Mesendoderm (in vitro differentiated cells): ENCODE data around the gene SETD7.

ENCODE experiments used
- DNase-seq: peaks from one replicate; pipeline ENCODE4 v3.0.0; 2013
- H2AK5ac ChIP-seq: 2 replicates; pipeline ENCODE4 v1.6.1; 2013; ENCODE audit warnings: low read length, inconsistent platforms
- H2BK120ac ChIP-seq: 2 replicates; pipeline ENCODE4 v1.6.1; 2013; ENCODE audit warnings: low read depth, mild to moderate bottlenecking, low read length, moderate library complexity, mixed read lengths
- H2BK15ac ChIP-seq: replicated peaks from 2 replicates; pipeline ENCODE4 v1.6.1; 2013; ENCODE audit warnings: low read depth, mild to moderate bottlenecking, moderate library complexity
- H2BK5ac ChIP-seq: 2 replicates; pipeline ENCODE4 v1.6.1; 2013; ENCODE audit warnings: low read length, inconsistent platforms
- H3K18ac ChIP-seq: 2 replicates; pipeline ENCODE4 v1.6.1; 2013; ENCODE audit warnings: mild to moderate bottlenecking, low read length, mixed read lengths
- H3K23ac ChIP-seq: one replicate; pipeline ENCODE4 v1.6.1; 2013; ENCODE audit warnings: low read length
- H3K27ac ChIP-seq: 2 replicates; pipeline ENCODE4 v1.5.1; 2013; ENCODE audit warnings: low read depth, mild to moderate bottlenecking, inconsistent platforms, low read length, moderate library complexity
- H3K27me3 ChIP-seq: 2 replicates; pipeline ENCODE4 v1.6.1; 2013; ENCODE audit warnings: low read length, control low read depth, mild to moderate bottlenecking, inconsistent platforms; ENCODE audit not compliant: insufficient read depth, poor library complexity
- H3K36me3 ChIP-seq: 2 replicates; pipeline ENCODE4 v1.6.1; 2013; ENCODE audit warnings: low read length, inconsistent platforms; ENCODE audit not compliant: control insufficient read depth, insufficient read depth
- H3K4ac ChIP-seq: one replicate; pipeline ENCODE4 v1.6.1; 2013; ENCODE audit warnings: low read depth, mild to moderate bottlenecking, low read length, moderate library complexity
- H3K4me1 ChIP-seq: 2 replicates; pipeline ENCODE4 v1.6.1; 2013; ENCODE audit warnings: low read depth, low read length, inconsistent platforms; ENCODE audit not compliant: control insufficient read depth
- H3K4me2 ChIP-seq: 2 replicates; pipeline ENCODE4 v1.6.1; 2013; ENCODE audit warnings: low read length
- H3K4me3 ChIP-seq: 2 replicates; pipeline ENCODE4 v1.5.1; 2013; ENCODE audit warnings: mild to moderate bottlenecking, low read length
- H3K56ac ChIP-seq: one replicate; pipeline ENCODE4 v1.6.1; 2013; ENCODE audit warnings: low read length
- H3K79me1 ChIP-seq: 2 replicates; pipeline ENCODE4 v1.6.1; 2013; ENCODE audit warnings: low read length, inconsistent platforms
- H3K79me2 ChIP-seq: 2 replicates; pipeline ENCODE4 v1.6.1; 2013; ENCODE audit warnings: mild to moderate bottlenecking, low read length; ENCODE audit not compliant: control insufficient read depth, insufficient read depth
- H3K9ac ChIP-seq: 2 replicates; pipeline ENCODE4 v1.6.1; 2013; ENCODE audit warnings: low read length, inconsistent platforms
- H4K5ac ChIP-seq: one replicate; pipeline ENCODE4 v1.6.1; 2013; ENCODE audit warnings: low read length
- H4K8ac ChIP-seq: one replicate; pipeline ENCODE4 v1.6.1; 2013; ENCODE audit warnings: low read depth, mild to moderate bottlenecking, control low read depth, low read length, moderate library complexity
- WGBS: extraction: QIAGEN DNeasy Blood & Tissue Kit; methylation state at CpG from one replicate; pipeline ENCODE4 v1.1.7; 2013; ENCODE audit warnings: low lambda C conversion rate, missing lambda C conversion rate; ENCODE audit not compliant: insufficient coverage; ENCODE audit errors: extremely low coverage; 5-methylcytosine and 5-hydroxymethylcytosine counted together

SETD7 gene

DNA sequence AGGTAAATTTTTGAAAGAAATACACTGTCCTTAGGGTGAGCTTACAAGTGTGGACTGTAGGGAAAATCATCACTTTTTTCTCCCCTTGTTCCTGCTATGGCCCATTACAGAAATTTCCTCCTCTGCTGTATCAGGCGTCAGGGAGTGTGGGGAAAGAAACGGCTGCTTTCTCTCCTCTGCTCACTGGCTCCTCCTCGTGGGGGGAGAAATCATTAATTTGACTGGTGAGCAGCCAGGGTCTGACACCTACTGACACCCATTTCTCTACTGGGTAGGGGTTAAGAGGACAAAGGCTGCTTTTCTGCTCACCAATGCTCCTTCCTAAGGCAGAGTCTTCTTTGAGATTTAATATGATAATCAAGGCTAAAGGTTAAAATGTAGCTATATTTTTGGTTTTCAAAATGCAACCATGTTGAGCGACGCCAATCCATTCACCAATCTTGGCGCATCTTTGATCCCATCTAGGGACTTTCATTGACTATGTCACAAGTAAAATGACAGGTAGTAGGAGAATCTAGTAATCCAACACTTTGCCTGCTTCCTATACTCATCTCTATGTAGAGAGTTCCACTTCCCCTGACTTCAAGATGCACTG is 25.1 kb downstream of the SETD7 start:
- Histone ChIP-seq H3K4me1 (no peaks in the 10 kb centered on the region), H2BK5ac (no peak overlapping the region), H3K36me3 (no peaks in the 10 kb centered on the region), H3K27me3 (no peaks in the 10 kb centered on the region), H3K4ac (no peak overlapping the region), H3K79me1 (no peaks in the 10 kb centered on the region), H3K56ac (no peak overlapping the region), H4K5ac (no peak overlapping the region), H3K9ac (no peak overlapping the region), H2AK5ac (no peak overlapping the region), H3K4me2 (no peak overlapping the region), H3K27ac (no peak overlapping the region), H3K23ac (no peak overlapping the region), H3K4me3 (no peak overlapping the region), H3K18ac (no peak overlapping the region), H3K79me2 (no peaks in the 10 kb centered on the region), H2BK15ac (no peak overlapping the region), H2BK120ac (no peak overlapping the region), H4K8ac (no peak overlapping the region)
- DNase-seq = peak; percentile 80
- no CpG with 5 or more reads among the region's 6 CpGs for WGBS

DNA sequence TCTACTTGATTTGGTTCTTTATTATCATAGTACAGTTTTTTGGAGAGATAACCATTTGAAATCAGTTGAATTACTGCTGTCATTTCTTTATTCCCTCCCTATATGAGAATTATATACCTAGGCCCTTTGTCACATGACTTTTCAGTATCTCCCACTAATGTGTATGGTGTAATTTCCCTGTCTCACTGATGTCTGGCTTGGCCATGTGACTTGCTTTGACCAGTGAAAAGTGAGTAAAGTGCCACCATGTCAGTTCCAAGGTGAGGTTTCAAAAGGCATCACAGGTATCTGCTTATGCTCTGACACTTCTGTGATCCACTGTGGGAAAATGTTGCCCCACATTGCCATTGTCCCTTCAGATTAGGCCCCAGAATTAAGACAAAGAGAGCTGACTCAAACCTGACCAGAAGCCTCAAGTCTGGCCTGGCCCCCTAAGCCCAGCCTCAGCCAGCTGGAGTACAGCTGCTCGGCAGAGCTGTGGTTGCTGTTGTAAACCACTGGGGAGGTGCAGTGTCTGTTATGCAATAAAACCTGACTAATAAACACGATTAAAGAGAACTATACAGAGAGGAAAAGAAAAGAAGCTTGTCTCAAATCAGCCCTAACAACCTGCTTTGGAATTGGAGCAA is 27.5 kb downstream of the SETD7 start:
- Histone ChIP-seq H2BK5ac (no peak overlapping the region), H3K4me3 (no peak overlapping the region), H3K9ac (no peak overlapping the region), H4K5ac (no peak overlapping the region), H4K8ac (no peak overlapping the region), H3K79me1 (no peaks in the 10 kb centered on the region), H2AK5ac (no peak overlapping the region), H3K23ac (no peak overlapping the region), H3K79me2 (no peaks in the 10 kb centered on the region), H3K18ac (no peak overlapping the region), H3K4ac (no peak overlapping the region), H3K4me2 (no peak overlapping the region), H3K56ac (no peak overlapping the region), H3K4me1 (no peaks in the 10 kb centered on the region), H2BK120ac (no peak overlapping the region), H3K36me3 (no peaks in the 10 kb centered on the region), H3K27me3 (no peaks in the 10 kb centered on the region), H2BK15ac (no peak overlapping the region), H3K27ac (no peak overlapping the region)
- WGBS = no CpG with 5 or more reads among the region's 2 CpGs
- DNase-seq = no peak

DNA sequence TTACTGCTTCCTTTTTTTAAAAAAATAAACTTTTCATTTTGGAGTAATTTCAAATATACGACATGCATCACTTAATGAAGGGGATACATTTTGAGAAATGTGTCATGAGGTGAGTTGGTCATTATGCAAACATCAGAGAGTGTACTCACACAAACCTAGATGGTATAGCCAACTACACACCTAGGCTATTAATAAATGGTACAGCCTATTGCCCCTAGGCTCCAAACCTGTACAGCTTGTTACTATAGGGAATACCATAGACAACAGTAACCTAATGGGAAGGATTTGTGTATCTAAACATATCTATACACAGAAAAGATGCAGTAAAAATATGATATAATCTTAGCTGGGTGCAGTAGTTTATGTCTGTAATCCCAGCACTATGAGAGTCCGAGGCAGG is 29.1 kb downstream of the SETD7 start:
- Histone ChIP-seq H3K4me2 (no peak overlapping the region), H3K9ac (no peak overlapping the region), H4K5ac (no peak overlapping the region), H3K79me1 (no peaks in the 10 kb centered on the region), H3K4me1 (no peaks in the 10 kb centered on the region), H3K36me3 (no peaks in the 10 kb centered on the region), H2BK5ac (no peak overlapping the region), H2BK120ac (no peak overlapping the region), H3K27ac (no peak overlapping the region), H2BK15ac (no peak overlapping the region), H3K79me2 (no peaks in the 10 kb centered on the region), H3K18ac (no peak overlapping the region), H4K8ac (no peak overlapping the region), H2AK5ac (no peak overlapping the region), H3K4ac (no peak overlapping the region), H3K56ac (no peak overlapping the region), H3K23ac (no peak overlapping the region), H3K4me3 (no peak overlapping the region), H3K27me3 (no peaks in the 10 kb centered on the region)
- DNase-seq = no peak
- WGBS = no CpG with 5 or more reads among the region's 2 CpGs

DNA sequence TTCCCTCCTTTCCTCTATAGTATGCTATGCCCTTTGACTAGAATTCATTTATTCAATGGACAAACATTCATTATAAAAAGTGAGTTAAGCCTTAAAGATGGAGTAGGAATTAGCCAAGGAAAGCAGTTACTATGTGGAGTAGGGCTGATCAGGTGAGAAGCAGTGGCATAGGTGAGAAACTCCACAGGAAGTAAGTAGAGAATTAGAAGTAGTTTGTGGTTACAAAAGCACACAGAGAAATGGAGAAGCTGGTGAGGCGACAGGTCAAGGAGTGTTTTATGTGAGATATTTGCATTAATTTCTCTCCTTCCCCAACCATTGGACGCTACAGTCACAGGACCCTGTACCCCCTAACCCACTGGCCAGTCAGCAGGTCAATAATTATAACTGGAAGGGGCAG is 30.6 kb downstream of the SETD7 start:
- Histone ChIP-seq H3K27ac (no peak overlapping the region), H3K27me3 (no peaks in the 10 kb centered on the region), H3K18ac (no peak overlapping the region), H3K4me3 (no peak overlapping the region), H3K79me1 (no peaks in the 10 kb centered on the region), H3K79me2 (no peaks in the 10 kb centered on the region), H2AK5ac (no peak overlapping the region), H3K4me1 (no peaks in the 10 kb centered on the region), H4K5ac (no peak overlapping the region), H4K8ac (no peak overlapping the region), H3K36me3 (no peaks in the 10 kb centered on the region), H2BK5ac (no peak overlapping the region), H3K56ac (no peak overlapping the region), H3K23ac (no peak overlapping the region), H2BK120ac (no peak overlapping the region), H3K9ac (no peak overlapping the region), H3K4ac (no peak overlapping the region), H3K4me2 (no peak overlapping the region), H2BK15ac (no peak overlapping the region)
- no CpG with 5 or more reads among the region's 2 CpGs for WGBS
- DNase-seq = no peak

DNA sequence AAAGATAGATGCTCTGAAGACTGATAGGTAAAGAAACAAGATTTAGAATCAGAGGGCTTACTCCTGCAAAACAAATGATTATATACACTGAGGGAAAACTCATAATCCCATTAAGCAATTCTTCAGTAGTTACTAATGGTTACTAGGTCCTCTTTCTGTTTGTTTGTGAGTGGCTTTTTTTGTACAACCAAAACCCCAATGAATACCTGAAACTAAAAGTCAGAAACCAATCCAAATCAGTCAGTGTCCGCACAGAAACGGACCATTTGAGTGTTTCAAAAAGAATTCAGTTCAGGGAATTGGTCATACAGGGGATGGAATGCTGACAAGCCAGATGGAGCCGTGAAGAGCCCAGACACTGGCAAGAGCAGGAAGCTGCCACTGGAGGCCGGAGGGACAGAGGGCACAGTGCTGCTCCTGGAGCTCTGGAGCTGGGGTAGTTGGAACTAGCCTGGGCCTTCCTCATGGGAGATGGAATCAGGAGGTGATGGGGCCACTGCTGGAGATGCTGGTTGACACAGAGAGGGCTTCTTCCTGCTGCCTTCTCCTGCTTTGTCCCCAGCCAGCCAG is 31.9 kb downstream of the SETD7 start:
- H3K4me3 ChIP-seq = no peak overlapping the region
- H2BK15ac ChIP-seq = no peak overlapping the region
- no peak overlapping the region for H2AK5ac ChIP-seq
- no peaks in the 10 kb centered on the region for H3K27me3 ChIP-seq
- H3K56ac ChIP-seq = no peak overlapping the region
- H3K36me3 ChIP-seq = no peaks in the 10 kb centered on the region
- no peak overlapping the region for H3K9ac ChIP-seq
- H3K79me1 ChIP-seq = no peaks in the 10 kb centered on the region
- no peak overlapping the region for H4K5ac ChIP-seq
- H3K27ac ChIP-seq = no peak overlapping the region
- no peak overlapping the region for H3K18ac ChIP-seq
- no peak overlapping the region for H3K4ac ChIP-seq
- no peak overlapping the region for H3K23ac ChIP-seq
- H3K4me1 ChIP-seq = no peaks in the 10 kb centered on the region
- H2BK5ac ChIP-seq = no peak overlapping the region
- no peak overlapping the region for H4K8ac ChIP-seq
- no CpG with 5 or more reads among the region's 4 CpGs for WGBS
- H3K79me2 ChIP-seq = no peaks in the 10 kb centered on the region
- no peak overlapping the region for H2BK120ac ChIP-seq
- H3K4me2 ChIP-seq = no peak overlapping the region
- DNase-seq = no peak

DNA sequence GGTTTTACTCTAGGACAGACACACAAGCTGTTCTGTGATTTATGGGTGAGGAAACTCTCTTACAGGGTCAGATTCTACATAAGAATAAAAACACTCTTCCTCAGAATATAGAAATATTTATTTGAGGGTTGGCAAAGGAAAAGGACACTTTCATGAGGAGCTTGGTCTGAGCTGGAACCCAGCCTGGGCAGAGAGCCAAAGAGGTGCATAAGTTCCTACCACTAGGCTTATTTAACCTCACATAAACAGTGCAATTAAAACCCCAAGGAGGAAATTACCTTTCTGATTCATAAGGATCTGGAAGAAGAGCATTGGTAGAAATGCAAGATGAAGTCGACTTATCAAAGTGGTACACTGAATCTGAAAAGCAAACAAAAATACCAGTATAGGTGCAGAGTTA is 32.9 kb downstream of the SETD7 start:
- Histone ChIP-seq H2AK5ac (no peak overlapping the region), H3K36me3 (no peaks in the 10 kb centered on the region), H2BK5ac (no peak overlapping the region), H2BK120ac (no peak overlapping the region), H3K4me3 (no peak overlapping the region), H3K23ac (no peak overlapping the region), H3K56ac (no peak overlapping the region), H4K8ac (no peak overlapping the region), H3K4me1 (no peaks in the 10 kb centered on the region), H3K79me2 (no peaks in the 10 kb centered on the region), H4K5ac (no peak overlapping the region), H3K27me3 (no peaks in the 10 kb centered on the region), H3K4ac (no peak overlapping the region), H2BK15ac (no peak overlapping the region), H3K4me2 (no peak overlapping the region), H3K18ac (no peak overlapping the region), H3K27ac (no peak overlapping the region), H3K79me1 (no peaks in the 10 kb centered on the region), H3K9ac (no peak overlapping the region)
- no CpG with 5 or more reads among the region's 1 CpG for WGBS
- no peak for DNase-seq
